GM23248 (cell line): Measurements from ENCODE around the gene ZNF32.

ENCODE experiments used
- EZH2 ChIP-seq: fragments of 200-600 bp; sonication (generic); IDR thresholded peaks from 2 replicates; pipeline ENCODE4 v1.6.1; 2018; ENCODE audit warnings: antibody characterized with exemption, mild to moderate bottlenecking; ENCODE audit not compliant: insufficient read depth, poor library complexity, severe bottlenecking
- EZH2phosphoT487 ChIP-seq: fragments of 200-600 bp; sonication (generic); IDR thresholded peaks from 2 replicates; pipeline ENCODE4 v1.6.1; 2018; ENCODE audit warnings: antibody characterized with exemption, moderate library complexity, mild to moderate bottlenecking, low read depth; ENCODE audit not compliant: insufficient read depth

GRCh38 chr10:43627942-43628341 is 20.7 kb downstream of the ZNF32 start:
- no peak for TF ChIP-seq EZH2
- TF ChIP-seq EZH2phosphoT487 = no peak
